GM12865 (cell line): Measurements from ENCODE around the gene ZNF804B.

ENCODE experiments used
- DNase-seq: peaks from one replicate; pipeline ENCODE4 v3.0.0; 2010; ENCODE audit warnings: low read depth
- H3K4me3 ChIP-seq: 2 replicates; pipeline ENCODE4 v1.5.1; 2011; ENCODE audit warnings: mild to moderate bottlenecking, low read depth, low read length, control low read depth
- TF ChIP-seq, protein P1 (sequence below): IDR thresholded peaks from 2 replicates; pipeline ENCODE4 v1.5.1; 2011; ENCODE audit warnings: low read length, control low read depth, low read depth, inconsistent platforms; ENCODE audit not compliant: insufficient read depth; ENCODE audit errors: missing control alignments

Gene ZNF804B

DNA sequence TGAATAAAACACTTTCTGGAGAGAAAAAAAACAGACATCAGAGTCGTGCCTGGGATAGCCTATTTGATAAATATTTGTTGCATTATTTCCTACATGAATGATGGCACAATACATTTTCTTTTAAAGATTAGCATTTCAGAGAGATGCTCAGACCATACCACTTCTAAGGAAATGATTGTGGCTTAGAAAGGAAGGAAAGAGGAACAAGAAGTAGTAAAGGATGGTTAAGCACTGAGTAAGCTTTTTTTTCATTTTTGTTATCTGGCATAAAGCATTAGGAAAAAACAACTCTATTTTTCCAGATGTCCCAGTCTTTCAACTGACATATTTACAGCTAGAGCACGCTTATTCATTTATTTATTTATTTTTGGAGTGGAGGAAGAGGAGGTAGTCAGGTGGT lies 294.9 kb downstream of the ZNF804B start:
- DNase-seq: no peak
- no peak overlapping the region for H3K4me3 ChIP-seq
- TF ChIP-seq, protein P1, sequence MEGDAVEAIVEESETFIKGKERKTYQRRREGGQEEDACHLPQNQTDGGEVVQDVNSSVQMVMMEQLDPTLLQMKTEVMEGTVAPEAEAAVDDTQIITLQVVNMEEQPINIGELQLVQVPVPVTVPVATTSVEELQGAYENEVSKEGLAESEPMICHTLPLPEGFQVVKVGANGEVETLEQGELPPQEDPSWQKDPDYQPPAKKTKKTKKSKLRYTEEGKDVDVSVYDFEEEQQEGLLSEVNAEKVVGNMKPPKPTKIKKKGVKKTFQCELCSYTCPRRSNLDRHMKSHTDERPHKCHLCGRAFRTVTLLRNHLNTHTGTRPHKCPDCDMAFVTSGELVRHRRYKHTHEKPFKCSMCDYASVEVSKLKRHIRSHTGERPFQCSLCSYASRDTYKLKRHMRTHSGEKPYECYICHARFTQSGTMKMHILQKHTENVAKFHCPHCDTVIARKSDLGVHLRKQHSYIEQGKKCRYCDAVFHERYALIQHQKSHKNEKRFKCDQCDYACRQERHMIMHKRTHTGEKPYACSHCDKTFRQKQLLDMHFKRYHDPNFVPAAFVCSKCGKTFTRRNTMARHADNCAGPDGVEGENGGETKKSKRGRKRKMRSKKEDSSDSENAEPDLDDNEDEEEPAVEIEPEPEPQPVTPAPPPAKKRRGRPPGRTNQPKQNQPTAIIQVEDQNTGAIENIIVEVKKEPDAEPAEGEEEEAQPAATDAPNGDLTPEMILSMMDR: no peak

DNA sequence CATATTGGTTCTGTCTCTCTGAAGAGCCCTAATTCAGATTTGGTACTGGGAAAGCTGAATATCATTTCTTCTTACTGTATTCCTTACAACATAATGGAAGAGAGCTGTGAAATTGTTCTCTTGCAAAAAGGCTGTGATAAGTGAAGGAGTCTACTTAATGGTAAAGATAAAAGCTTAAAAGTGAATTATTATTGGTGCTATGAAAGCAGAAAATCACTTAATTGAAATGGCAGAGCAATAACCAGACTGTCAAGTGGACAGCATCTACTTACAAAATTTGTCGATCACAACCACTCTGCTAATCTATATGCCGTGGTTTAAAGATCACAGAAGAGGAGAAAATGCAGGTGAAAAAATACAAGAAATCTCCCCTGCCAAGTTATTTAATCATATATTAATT lies 300.7 kb downstream of the ZNF804B start:
- no peak for DNase-seq
- TF ChIP-seq, protein P1: no peak
- H3K4me3 ChIP-seq: no peak overlapping the region

DNA sequence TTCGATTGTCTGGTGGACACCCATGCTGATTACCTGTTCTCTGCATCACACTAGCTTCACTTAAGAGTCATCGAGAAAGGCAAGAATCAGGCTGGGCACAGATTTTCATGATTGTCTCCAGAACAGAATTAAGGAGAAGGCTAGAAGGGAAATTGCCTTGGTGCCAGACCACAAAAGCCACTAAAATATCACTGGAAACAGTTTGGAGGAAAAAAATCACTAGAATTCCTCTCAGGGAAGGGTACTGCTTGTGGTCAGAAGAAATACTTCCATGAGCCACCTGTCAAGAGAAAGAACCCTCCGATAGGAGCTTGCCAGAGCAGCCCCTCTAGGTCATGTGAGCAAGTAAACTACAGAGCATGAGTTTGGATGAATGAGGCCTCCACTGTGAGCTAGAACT lies 305.3 kb downstream of the ZNF804B start:
- no peak for DNase-seq
- H3K4me3 ChIP-seq: no peak overlapping the region
- TF ChIP-seq, protein P1: no peak

DNA sequence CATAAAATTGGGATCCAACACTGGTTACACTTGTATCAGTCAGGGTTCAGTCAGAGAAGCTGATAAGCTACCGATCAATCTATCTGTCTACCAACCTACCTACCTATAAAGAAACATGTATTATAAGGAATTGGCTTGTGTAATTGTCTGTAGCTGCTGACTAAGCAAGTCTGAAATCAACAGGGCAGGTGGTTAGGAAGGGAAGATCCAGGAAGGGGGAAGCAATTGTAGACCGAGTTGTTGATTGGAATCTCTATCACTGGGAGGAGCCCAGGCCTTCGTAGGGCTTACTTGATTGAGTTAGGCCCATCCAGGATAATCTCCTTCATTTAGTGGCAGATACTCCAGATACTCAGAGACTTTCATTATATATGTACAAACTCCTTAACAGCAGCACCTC lies 307.5 kb downstream of the ZNF804B start:
- TF ChIP-seq, protein P1: no peak
- no peak overlapping the region for H3K4me3 ChIP-seq
- no peak for DNase-seq

DNA sequence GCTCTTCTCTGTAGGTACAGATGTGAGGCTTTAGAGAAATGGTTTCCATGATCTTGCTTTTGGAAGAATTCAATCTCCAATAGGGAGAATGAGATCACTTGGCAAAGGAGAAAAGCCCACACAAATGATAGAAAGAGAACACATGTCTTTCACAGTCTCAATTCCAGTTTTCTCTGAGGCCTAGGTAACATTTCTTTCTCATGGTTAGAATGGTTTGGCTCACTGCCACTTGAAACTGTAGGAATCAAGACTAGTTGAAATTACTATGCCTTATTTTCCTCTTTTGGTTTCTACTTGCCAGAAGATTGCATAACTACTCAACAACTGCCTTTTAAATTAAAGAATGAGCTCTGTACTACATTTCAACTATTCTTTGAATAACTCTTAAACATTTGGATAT lies 312.6 kb downstream of the ZNF804B start:
- H3K4me3 ChIP-seq: no peak overlapping the region
- TF ChIP-seq, protein P1: no peak
- DNase-seq: no peak

DNA sequence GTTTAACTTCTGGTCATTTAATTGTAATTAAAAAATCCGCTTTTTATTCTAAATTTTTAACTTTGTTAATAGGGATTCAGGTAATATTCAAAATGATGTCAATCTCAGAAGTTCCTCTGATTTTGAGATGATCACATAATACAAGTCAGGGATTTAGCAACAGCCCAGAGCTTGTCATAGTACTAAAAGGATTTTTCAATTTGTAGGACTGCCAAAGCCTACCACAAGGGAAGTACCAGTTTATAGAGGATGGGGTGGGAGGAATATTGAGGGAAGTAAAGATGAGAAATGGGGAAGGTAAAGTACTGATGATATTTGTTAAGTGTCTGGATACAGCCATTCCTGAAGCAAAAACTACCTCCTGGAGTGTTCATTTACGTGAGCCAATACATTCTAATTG lies 314.3 kb downstream of the ZNF804B start:
- DNase-seq: no peak
- TF ChIP-seq, protein P1: no peak

DNA sequence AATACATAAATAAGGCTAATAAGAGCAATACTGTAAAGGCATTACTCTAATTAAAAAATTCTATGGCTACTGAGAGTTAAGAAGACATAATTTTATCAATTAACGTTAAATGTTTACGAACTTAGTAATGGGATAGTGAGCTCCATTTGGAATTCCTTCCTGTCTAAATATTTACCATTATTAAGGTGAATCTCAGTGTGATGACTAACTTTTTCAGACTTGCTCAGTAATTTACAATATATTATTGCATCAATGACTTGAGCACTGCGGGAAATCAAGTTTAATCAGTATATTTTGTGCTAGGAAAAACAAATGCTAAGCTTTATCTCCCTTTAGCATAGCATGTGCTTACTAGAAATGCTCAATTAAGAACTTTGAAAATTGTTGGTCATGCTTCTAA lies 318.5 kb downstream of the ZNF804B start:
- H3K4me3 ChIP-seq: no peak overlapping the region
- TF ChIP-seq, protein P1: no peak
- DNase-seq: no peak

More for the DNA sequence above, 314.3 kb downstream of the ZNF804B start:
- no peak overlapping the region for H3K4me3 ChIP-seq
